Measurements from ENCODE around the gene MUC5B.

The MUC5B gene

DNA sequence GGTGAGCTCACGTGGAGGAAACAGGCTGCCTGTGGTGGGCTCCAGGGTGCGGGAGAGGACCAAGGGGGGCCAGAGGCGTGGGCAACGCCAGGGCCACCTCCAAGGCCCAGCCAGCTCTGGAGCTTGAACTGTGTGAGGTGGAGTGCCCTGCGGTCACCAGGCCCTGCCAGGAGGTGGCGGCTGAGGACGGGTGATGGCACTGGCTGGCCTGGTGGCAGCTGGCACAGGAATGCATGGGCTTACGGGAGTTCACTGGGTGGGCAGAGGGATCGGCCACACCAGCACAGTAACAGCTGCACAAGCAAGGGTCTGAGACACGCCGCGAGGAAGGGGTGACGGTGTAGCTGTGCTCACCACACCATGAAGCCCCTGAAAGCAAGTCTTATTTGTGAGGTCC lies 70.8 kb downstream of the MUC5B start:
- TF ChIP-seq, protein P1, sequence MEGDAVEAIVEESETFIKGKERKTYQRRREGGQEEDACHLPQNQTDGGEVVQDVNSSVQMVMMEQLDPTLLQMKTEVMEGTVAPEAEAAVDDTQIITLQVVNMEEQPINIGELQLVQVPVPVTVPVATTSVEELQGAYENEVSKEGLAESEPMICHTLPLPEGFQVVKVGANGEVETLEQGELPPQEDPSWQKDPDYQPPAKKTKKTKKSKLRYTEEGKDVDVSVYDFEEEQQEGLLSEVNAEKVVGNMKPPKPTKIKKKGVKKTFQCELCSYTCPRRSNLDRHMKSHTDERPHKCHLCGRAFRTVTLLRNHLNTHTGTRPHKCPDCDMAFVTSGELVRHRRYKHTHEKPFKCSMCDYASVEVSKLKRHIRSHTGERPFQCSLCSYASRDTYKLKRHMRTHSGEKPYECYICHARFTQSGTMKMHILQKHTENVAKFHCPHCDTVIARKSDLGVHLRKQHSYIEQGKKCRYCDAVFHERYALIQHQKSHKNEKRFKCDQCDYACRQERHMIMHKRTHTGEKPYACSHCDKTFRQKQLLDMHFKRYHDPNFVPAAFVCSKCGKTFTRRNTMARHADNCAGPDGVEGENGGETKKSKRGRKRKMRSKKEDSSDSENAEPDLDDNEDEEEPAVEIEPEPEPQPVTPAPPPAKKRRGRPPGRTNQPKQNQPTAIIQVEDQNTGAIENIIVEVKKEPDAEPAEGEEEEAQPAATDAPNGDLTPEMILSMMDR (IDR thresholded peaks at IDR 0.05; ENCODE audit: control extremely low read depth, extremely low read depth, low read depth, missing control alignments), result peak; percentile 46
- POLR2A ChIA-PET, result no interaction called here
- CTCF ChIA-PET, result interaction anchor here (1.0 to 1.9 kb wide), 3 partner anchors 15 to 221 kb away, joined by 4 to 5 read pairs (median 4); partner anchors contain the start of gene TOLLIP
- DNase-seq (ENCODE audit: extremely low spot score), result no peak

DNA sequence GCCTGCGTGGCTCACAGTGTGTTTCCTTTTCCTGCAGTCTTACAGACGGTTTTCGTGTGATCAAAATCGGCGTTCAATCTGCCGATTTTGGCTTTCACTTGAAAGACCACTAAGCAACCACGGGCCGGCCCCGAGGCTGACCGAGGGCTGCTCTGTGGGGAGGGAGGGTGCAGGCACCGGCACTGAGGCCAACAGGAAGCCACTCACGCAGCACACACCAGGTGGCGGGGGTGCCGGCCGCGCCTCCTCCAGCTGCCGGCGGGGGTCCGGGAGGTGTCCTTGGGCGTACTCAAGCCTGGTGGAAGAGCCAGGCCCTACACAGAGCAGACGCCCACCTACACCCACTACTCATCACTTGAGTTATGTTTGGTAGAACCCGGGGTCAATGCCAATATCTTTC lies 72.2 kb downstream of the MUC5B start:
- DNase-seq (ENCODE audit: extremely low spot score), result no peak
- ChIA-PET CTCF (no interaction called here), POLR2A (no interaction called here)
- TF ChIP-seq, protein P1 (IDR thresholded peaks at IDR 0.05; ENCODE audit: control extremely low read depth, extremely low read depth, low read depth, missing control alignments), result no peak

DNA sequence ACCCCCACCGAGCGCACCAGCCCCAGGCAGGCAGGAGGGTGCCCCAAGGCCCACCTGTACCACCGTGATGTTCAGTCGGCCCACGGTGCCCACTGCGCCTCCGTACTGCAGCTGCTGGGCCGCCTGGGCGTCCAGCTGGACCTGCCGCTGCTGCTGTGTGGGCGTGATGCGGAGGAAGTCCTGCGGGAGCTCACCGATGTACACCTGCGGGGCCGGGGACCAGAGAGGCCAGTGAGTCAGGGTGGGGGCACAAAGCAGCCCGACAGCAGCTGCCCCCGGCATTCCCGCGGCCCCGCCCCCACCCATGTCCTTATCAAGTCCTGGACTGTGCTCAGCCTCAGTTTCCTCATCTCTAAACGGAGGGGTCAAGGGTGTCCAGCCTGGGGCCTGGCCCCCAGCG lies 72.7 kb downstream of the MUC5B start:
- TF ChIP-seq, protein P1 (IDR thresholded peaks at IDR 0.05; ENCODE audit: control extremely low read depth, extremely low read depth, low read depth, missing control alignments), result no peak
- CTCF ChIA-PET, result no interaction called here

DNA sequence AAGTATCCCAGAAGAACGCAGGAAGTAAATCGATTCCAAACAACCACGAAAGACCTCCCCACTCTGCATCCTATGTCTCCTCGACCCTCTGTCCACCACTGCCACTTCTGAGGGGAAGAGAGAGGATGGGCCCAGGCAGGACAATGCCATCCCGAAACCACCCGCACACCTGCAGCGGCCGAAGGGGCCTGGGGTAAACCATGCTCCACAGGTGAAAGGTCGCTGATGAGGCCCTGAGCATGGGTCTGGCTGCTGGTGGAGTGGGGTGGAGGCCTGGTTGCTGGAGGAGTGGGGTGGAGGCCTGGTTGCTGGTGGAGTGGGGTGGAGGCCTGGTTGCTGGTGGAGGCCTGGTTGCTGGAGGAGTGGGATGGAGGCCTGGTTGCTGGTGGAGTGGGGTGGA lies 73.4 kb downstream of the MUC5B start:
- TF ChIP-seq, protein P1 (IDR thresholded peaks at IDR 0.05; ENCODE audit: control extremely low read depth, extremely low read depth, low read depth, missing control alignments), result no peak
- no peak for DNase-seq (ENCODE audit: extremely low spot score)
- POLR2A ChIA-PET, result no interaction called here
- CTCF ChIA-PET, result no interaction called here

More for the DNA sequence above, 72.7 kb downstream of the MUC5B start:
- DNase-seq (ENCODE audit: extremely low spot score), result no peak
- POLR2A ChIA-PET, result no interaction called here

DNA sequence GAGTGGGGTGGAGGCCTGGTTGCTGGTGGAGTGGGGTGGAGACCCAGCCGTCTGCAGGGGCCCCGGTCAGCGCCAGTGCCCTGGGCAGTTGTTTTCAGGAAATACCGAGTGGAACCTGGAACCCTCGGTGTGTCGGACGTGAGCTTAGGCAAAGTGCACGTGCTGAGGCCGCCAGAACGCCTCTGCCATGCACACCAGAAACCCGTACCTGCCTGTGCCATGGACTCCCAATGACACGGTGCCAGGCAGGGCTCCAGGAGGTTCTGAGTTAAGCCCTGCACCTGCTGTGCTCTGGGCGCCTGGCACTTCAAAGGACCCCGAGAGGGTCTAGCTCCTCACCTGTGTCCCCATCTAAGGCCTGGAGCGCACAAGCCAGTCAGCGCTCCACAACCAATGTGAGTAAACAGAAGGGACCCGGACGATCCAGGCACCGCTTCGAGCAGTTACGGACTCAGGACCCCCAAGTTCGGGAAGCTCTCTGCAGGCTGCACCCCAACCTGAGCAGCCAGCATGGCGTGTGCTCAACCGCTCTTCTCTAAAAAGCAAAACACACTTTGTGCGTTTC lies 74.2 kb downstream of the MUC5B start:
- CTCF ChIA-PET, result interaction anchor here (1.2 kb wide), 1 partner anchor 11 kb away, joined by 3 read pairs; no protein-coding TSS in a partner anchor
- POLR2A ChIA-PET, result no interaction called here
- DNase-seq (ENCODE audit: extremely low spot score), result no peak
- TF ChIP-seq, protein P1 (IDR thresholded peaks at IDR 0.05; ENCODE audit: control extremely low read depth, extremely low read depth, low read depth, missing control alignments), result no peak

DNA sequence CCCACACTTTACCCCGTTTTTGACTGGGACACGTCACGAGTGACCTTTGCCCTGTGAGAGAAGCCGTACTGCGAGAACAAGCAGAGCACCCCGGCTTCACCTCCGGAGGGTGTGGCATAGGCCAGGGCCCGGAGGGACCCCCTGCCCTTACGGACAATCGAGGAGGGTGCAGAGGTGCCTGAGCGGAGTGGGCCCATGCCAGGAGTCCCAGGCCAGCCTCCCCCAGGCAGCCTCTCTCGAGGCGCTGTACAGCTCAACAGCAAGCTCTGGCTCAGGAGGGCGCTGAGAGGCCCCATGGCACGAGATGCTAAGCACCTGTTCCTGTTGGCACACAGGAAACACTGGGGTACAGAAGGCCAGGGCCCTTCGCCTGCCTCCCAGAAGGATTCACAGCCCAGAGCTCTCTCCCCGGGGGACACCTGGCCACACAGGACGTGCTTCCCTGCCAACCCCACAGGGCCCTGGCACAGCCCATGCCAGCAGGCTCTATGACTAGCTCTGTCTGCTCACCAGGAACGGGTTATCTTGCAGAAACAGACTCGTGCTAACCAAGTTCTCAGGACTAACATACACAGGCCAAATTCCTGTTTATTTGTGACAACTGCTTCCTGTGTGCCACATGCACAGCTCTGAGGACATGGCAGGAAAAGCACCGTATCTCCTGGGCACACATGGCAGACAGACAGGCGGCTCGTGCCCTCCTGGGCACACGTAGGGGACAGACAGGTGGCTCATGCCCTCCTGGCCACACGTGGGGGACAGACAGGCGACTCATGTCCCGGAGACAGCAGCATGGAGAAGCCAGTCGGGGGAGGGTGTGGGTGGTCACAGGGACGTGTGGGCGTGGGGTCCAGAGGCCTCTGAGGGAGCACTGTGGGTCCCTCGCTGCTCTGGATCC lies 75.0 kb downstream of the MUC5B start:
- TF ChIP-seq, protein P1 (IDR thresholded peaks at IDR 0.05; ENCODE audit: control extremely low read depth, extremely low read depth, low read depth, missing control alignments), result no peak
- DNase-seq (ENCODE audit: extremely low spot score), result no peak
- ChIA-PET CTCF (interaction anchor here (1.2 kb wide), 1 partner anchor 10 kb away, joined by 3 read pairs; no protein-coding TSS in a partner anchor), POLR2A (no interaction called here)

All from GM10248 (cell line).